ENCODE results near the gene KXD1. TPM values are rescaled to one million over a fixed set of nuclear protein-coding genes. Genes with fewer than 3 reads are reported as not detected.

KXD1 gene
- total and polyA plus RNA-seq, 4 donors = 28.0 to 76.0 (median 60.7) TPM

- DNase-seq (ENCODE audit: low read depth in 4 of 6, low spot score in 6 of 6) = no peak
- WGBS (ENCODE audit: insufficient coverage) = 2% methylated on average over 64 of the region's 65 CpGs
- Histone ChIP-seq H3K9me3 (ENCODE audit: control insufficient read depth, insufficient read depth, low read length) (no peaks in the 10 kb centered on the region), H3K36me3 (ENCODE audit: control insufficient read depth, insufficient read depth, low read length) (no peaks in the 10 kb centered on the region), H3K27ac (ENCODE audit: low read depth, low read length) (no peak overlapping the region), H3K27me3 (ENCODE audit: control insufficient read depth, insufficient read depth, low read length) (peaks cover 83% of the 10 kb centered on the region), H3K4me1 (ENCODE audit: control insufficient read depth, insufficient read depth, low read length) (peaks cover 42% of the 10 kb centered on the region), H3K4me3 (ENCODE audit: low read depth, low read length) (no peak overlapping the region)
Measured at GRCh38 chr19:18605546-18606280, 48.0 kb downstream of the KXD1 start.

GRCh38 chr19:18606281-18607225 is 48.9 kb downstream of the KXD1 start, which contains the start of gene CRLF1:
CRLF1 (minus strand) TSS chr19:18606799; CDS start chr19:18606656, 143 bp downstream.
- H3K27ac ChIP-seq (ENCODE audit: low read depth, low read length) = no peak within 1 kb of the TSS

GRCh38 chr19:18607226-18608101 is 49.8 kb downstream of the KXD1 start:
- Histone ChIP-seq H3K36me3 (ENCODE audit: control insufficient read depth, insufficient read depth, low read length) (no peaks in the 10 kb centered on the region), H3K4me1 (ENCODE audit: control insufficient read depth, insufficient read depth, low read length) (peaks cover 59% of the 10 kb centered on the region), H3K27me3 (ENCODE audit: control insufficient read depth, insufficient read depth, low read length) (peaks cover 91% of the 10 kb centered on the region), H3K9me3 (ENCODE audit: control insufficient read depth, insufficient read depth, low read length) (no peaks in the 10 kb centered on the region), H3K4me3 (ENCODE audit: low read depth, low read length) (no peak overlapping the region), H3K27ac (ENCODE audit: low read depth, low read length) (no peak overlapping the region)
- WGBS (ENCODE audit: insufficient coverage) = under 1% methylated on average over 59 of the region's 68 CpGs
- DNase-seq (ENCODE audit: low read depth in 4 of 6, low spot score in 6 of 6) = no peak

More at GRCh38 chr19:18606281-18607225, 48.9 kb downstream of the KXD1 start, which contains the start of gene CRLF1:
- H3K4me3 ChIP-seq (ENCODE audit: low read depth, low read length) = no peak within 1 kb of the TSS
- peaks cover 88% of the 10 kb centered on the region for H3K27me3 ChIP-seq (ENCODE audit: control insufficient read depth, insufficient read depth, low read length)
- H3K4me1 ChIP-seq (ENCODE audit: control insufficient read depth, insufficient read depth, low read length) = peaks cover 50% of the 10 kb centered on the region
- H3K9me3 ChIP-seq (ENCODE audit: control insufficient read depth, insufficient read depth, low read length) = no peaks in the 10 kb centered on the region
- under 1% methylated on average over 96 of the region's 116 CpGs for WGBS (ENCODE audit: insufficient coverage)
- no peaks in the 10 kb centered on the region for H3K36me3 ChIP-seq (ENCODE audit: control insufficient read depth, insufficient read depth, low read length)
- DNase-seq (ENCODE audit: low read depth in 4 of 6, low spot score in 6 of 6) = no peak

- Histone ChIP-seq H3K4me1 (ENCODE audit: control insufficient read depth, insufficient read depth, low read length) (peaks cover 60% of the 10 kb centered on the region), H3K9me3 (ENCODE audit: control insufficient read depth, insufficient read depth, low read length) (no peaks in the 10 kb centered on the region), H3K4me3 (ENCODE audit: low read depth, low read length) (no peak overlapping the region), H3K36me3 (ENCODE audit: control insufficient read depth, insufficient read depth, low read length) (no peaks in the 10 kb centered on the region), H3K27me3 (ENCODE audit: control insufficient read depth, insufficient read depth, low read length) (peaks cover 86% of the 10 kb centered on the region), H3K27ac (ENCODE audit: low read depth, low read length) (no peak overlapping the region)
- DNase-seq (ENCODE audit: low read depth in 4 of 6, low spot score in 6 of 6) = no peak
- WGBS (ENCODE audit: insufficient coverage) = 45% methylated on average over 2 of the region's 5 CpGs
Measured at GRCh38 chr19:18608102-18608804, 50.6 kb downstream of the KXD1 start.

GRCh38 chr19:18608805-18609716 is 51.4 kb downstream of the KXD1 start:
- no peak overlapping the region for H3K27ac ChIP-seq (ENCODE audit: low read depth, low read length)
- H3K27me3 ChIP-seq (ENCODE audit: control insufficient read depth, insufficient read depth, low read length) = peaks cover 81% of the 10 kb centered on the region
- no peak overlapping the region for H3K4me3 ChIP-seq (ENCODE audit: low read depth, low read length)
- no peaks in the 10 kb centered on the region for H3K9me3 ChIP-seq (ENCODE audit: control insufficient read depth, insufficient read depth, low read length)
- DNase-seq (ENCODE audit: low read depth in 4 of 6, low spot score in 6 of 6) = no peak
- 35% methylated on average over 9 of the region's 9 CpGs for WGBS (ENCODE audit: insufficient coverage)
- H3K36me3 ChIP-seq (ENCODE audit: control insufficient read depth, insufficient read depth, low read length) = peaks cover 3% of the 10 kb centered on the region
- peaks cover 60% of the 10 kb centered on the region for H3K4me1 ChIP-seq (ENCODE audit: control insufficient read depth, insufficient read depth, low read length)

GRCh38 chr19:18609717-18610051 is 52.0 kb downstream of the KXD1 start:
- no peak for DNase-seq (ENCODE audit: low read depth in 4 of 6, low spot score in 6 of 6)
- Histone ChIP-seq H3K27ac (ENCODE audit: low read depth, low read length) (no peak overlapping the region), H3K9me3 (ENCODE audit: control insufficient read depth, insufficient read depth, low read length) (no peaks in the 10 kb centered on the region), H3K27me3 (ENCODE audit: control insufficient read depth, insufficient read depth, low read length) (peaks cover 76% of the 10 kb centered on the region), H3K4me1 (ENCODE audit: control insufficient read depth, insufficient read depth, low read length) (peaks cover 63% of the 10 kb centered on the region), H3K36me3 (ENCODE audit: control insufficient read depth, insufficient read depth, low read length) (peaks cover 10% of the 10 kb centered on the region), H3K4me3 (ENCODE audit: low read depth, low read length) (no peak overlapping the region)
- 60% methylated on average over 1 of the region's 2 CpGs for WGBS (ENCODE audit: insufficient coverage)

- H3K9me3 ChIP-seq (ENCODE audit: control insufficient read depth, insufficient read depth, low read length) = no peaks in the 10 kb centered on the region
- WGBS (ENCODE audit: insufficient coverage) = 27% methylated on average over 3 of the region's 3 CpGs
- no peak for DNase-seq (ENCODE audit: low read depth in 4 of 6, low spot score in 6 of 6)
- peaks cover 62% of the 10 kb centered on the region for H3K4me1 ChIP-seq (ENCODE audit: control insufficient read depth, insufficient read depth, low read length)
- no peak overlapping the region for H3K27ac ChIP-seq (ENCODE audit: low read depth, low read length)
- H3K27me3 ChIP-seq (ENCODE audit: control insufficient read depth, insufficient read depth, low read length) = peaks cover 71% of the 10 kb centered on the region
- no peak overlapping the region for H3K4me3 ChIP-seq (ENCODE audit: low read depth, low read length)
- H3K36me3 ChIP-seq (ENCODE audit: control insufficient read depth, insufficient read depth, low read length) = peaks cover 15% of the 10 kb centered on the region
Measured at GRCh38 chr19:18610245-18610555, 52.5 kb downstream of the KXD1 start.

- no peak overlapping the region for H3K4me3 ChIP-seq (ENCODE audit: low read depth, low read length)
- no peak for DNase-seq (ENCODE audit: low read depth in 4 of 6, low spot score in 6 of 6)
- H3K9me3 ChIP-seq (ENCODE audit: control insufficient read depth, insufficient read depth, low read length) = no peaks in the 10 kb centered on the region
- peaks cover 16% of the 10 kb centered on the region for H3K36me3 ChIP-seq (ENCODE audit: control insufficient read depth, insufficient read depth, low read length)
- H3K4me1 ChIP-seq (ENCODE audit: control insufficient read depth, insufficient read depth, low read length) = peaks cover 57% of the 10 kb centered on the region
- WGBS (ENCODE audit: insufficient coverage) = 5% methylated on average over 38 of the region's 45 CpGs
- H3K27ac ChIP-seq (ENCODE audit: low read depth, low read length) = no peak overlapping the region
- peaks cover 66% of the 10 kb centered on the region for H3K27me3 ChIP-seq (ENCODE audit: control insufficient read depth, insufficient read depth, low read length)
Measured at GRCh38 chr19:18610556-18611326, 53.1 kb downstream of the KXD1 start.
